Endodermal cell (in vitro differentiated cells): ENCODE data around the gene KIAA1217. TPM values are rescaled to one million over a fixed set of nuclear protein-coding genes. Genes with fewer than 3 reads are reported as not detected.
A peak's percentile ranks its signal among the peaks of the same experiment; 100 is the strongest.

ENCODE experiments used
- DNase-seq: peaks from one replicate; pipeline ENCODE4 v3.0.0-alpha.2; 2017
- H3K27ac ChIP-seq: 2 replicates; pipeline ENCODE4 v1.5.1; 2013; ENCODE audit warnings: mild to moderate bottlenecking, low read depth, low read length, moderate library complexity
- H3K27me3 ChIP-seq: 2 replicates; pipeline ENCODE4 v1.6.1; 2013; ENCODE audit warnings: mild to moderate bottlenecking, low read length, moderate library complexity; ENCODE audit not compliant: insufficient read depth, control insufficient read depth, poor library complexity, severe bottlenecking
- H3K36me3 ChIP-seq: 2 replicates; pipeline ENCODE4 v1.7.0; 2013; ENCODE audit warnings: mild to moderate bottlenecking, low read length, moderate library complexity; ENCODE audit not compliant: control insufficient read depth, insufficient read depth
- H3K4me1 ChIP-seq: one replicate; pipeline ENCODE4 v1.7.0; 2013; ENCODE audit warnings: low read length; ENCODE audit not compliant: control insufficient read depth, insufficient read depth
- H3K4me3 ChIP-seq: 2 replicates; pipeline ENCODE4 v1.5.1; 2013; ENCODE audit warnings: mild to moderate bottlenecking, low read length, moderate library complexity
- H3K9ac ChIP-seq: 2 replicates; pipeline ENCODE4 v1.6.1; 2013; ENCODE audit warnings: mild to moderate bottlenecking, low read length, moderate library complexity; ENCODE audit not compliant: poor library complexity, severe bottlenecking; ENCODE audit errors: extremely low read depth
- H3K9me3 ChIP-seq: 2 replicates; pipeline ENCODE4 v1.6.1; 2013; ENCODE audit warnings: mild to moderate bottlenecking, low read length, moderate library complexity; ENCODE audit not compliant: control insufficient read depth
- H3K27ac Mint-ChIP-seq: 2 replicates; pipeline ENCODE4 v1.8.0; 2020; ENCODE audit warnings: mixed read lengths
- H3K27me3 Mint-ChIP-seq: 2 replicates; pipeline ENCODE4 v1.8.0; 2021; ENCODE audit warnings: mild to moderate bottlenecking, mixed read lengths; ENCODE audit not compliant: insufficient read depth
- H3K36me3 Mint-ChIP-seq: 2 replicates; pipeline ENCODE4 v1.8.0; 2020; ENCODE audit warnings: low read depth, mixed read lengths
- H3K4me1 Mint-ChIP-seq: 2 replicates; pipeline ENCODE4 v1.8.0; 2020; ENCODE audit warnings: mixed read lengths
- H3K4me3 Mint-ChIP-seq: 2 replicates; pipeline ENCODE4 v1.8.0; 2020; ENCODE audit warnings: mild to moderate bottlenecking, moderate library complexity, mixed read lengths
- H3K9me3 Mint-ChIP-seq: 2 replicates; pipeline ENCODE4 v1.8.0; 2020; ENCODE audit warnings: mild to moderate bottlenecking, mixed read lengths
- CTCF ChIP-seq: fragments of 200-600 bp; sonication (generic); conservative IDR thresholded peaks from 2 replicates; pipeline ENCODE4 v1.5.0; 2021; ENCODE audit warnings: antibody characterized with exemption, mild to moderate bottlenecking
- WGBS, 2 experiments: methylation state at CpG; one replicate each; pipeline versions ENCODE4 v1.1.5 to v1.1.7; 2013; ENCODE audit warnings: missing lambda C conversion rate in 2 of 2, mixed read lengths in 1 of 2; ENCODE audit not compliant: insufficient coverage in 1 of 2, insufficient read length in 1 of 2; 5-methylcytosine and 5-hydroxymethylcytosine counted together
- total RNA-seq, 2 donors: library from RNA; stranded (reverse); fragmentation: NEBNext Ultra II Directional in 1 of 2; extraction: Animal tissue kit (Norgen Biotek cat#: 25700) in 1 of 2; gene quantifications; 2 replicates in 1 of 2; 3 replicates in 1 of 2; pipeline ENCODE4 v1.2.1, GENCODE V29; 2021

KIAA1217 gene
- total RNA-seq, 2 donors from 2014 or later = 25.4 to 27.2 TPM

GRCh38 chr10:24355056-24355688, 146.2 kb downstream of the KIAA1217 start:
- H3K27me3 ChIP-seq = no peaks in the 10 kb centered on the region
- WGBS, 2 experiments = 96 to 100% methylated on average over 1 to 2 of the region's 2 CpGs
- H3K4me3 ChIP-seq = no peak overlapping the region
- TF ChIP-seq CTCF = no peak
- no peaks in the 10 kb centered on the region for H3K9me3 Mint-ChIP-seq
- H3K4me1 Mint-ChIP-seq = peaks cover 15% of the 10 kb centered on the region
- DNase-seq = no peak
- no peaks in the 10 kb centered on the region for H3K36me3 ChIP-seq
- no peak overlapping the region for H3K9ac ChIP-seq
- H3K27me3 Mint-ChIP-seq = no peaks in the 10 kb centered on the region
- H3K9me3 ChIP-seq = no peaks in the 10 kb centered on the region
- no peak overlapping the region for H3K27ac ChIP-seq
- no peak overlapping the region for H3K4me3 Mint-ChIP-seq
- no peak overlapping the region for H3K27ac Mint-ChIP-seq
- H3K4me1 ChIP-seq = peaks cover 5% of the 10 kb centered on the region
- no peaks in the 10 kb centered on the region for H3K36me3 Mint-ChIP-seq

GRCh38 chr10:24357344-24358004, 148.5 kb downstream of the KIAA1217 start:
- DNase-seq = no peak
- no peak for TF ChIP-seq CTCF
- no peak overlapping the region for H3K4me3 Mint-ChIP-seq
- H3K9me3 Mint-ChIP-seq = no peaks in the 10 kb centered on the region
- H3K4me3 ChIP-seq = no peak overlapping the region
- H3K4me1 Mint-ChIP-seq = peaks cover 8% of the 10 kb centered on the region
- H3K4me1 ChIP-seq = no peaks in the 10 kb centered on the region
- WGBS, 2 experiments = 62 to 87% methylated on average over 2 to 8 of the region's 8 CpGs
- no peaks in the 10 kb centered on the region for H3K36me3 ChIP-seq
- no peak overlapping the region for H3K9ac ChIP-seq
- no peaks in the 10 kb centered on the region for H3K27me3 Mint-ChIP-seq
- peak overlapping the region; percentile 90 for H3K27ac ChIP-seq
- H3K27ac Mint-ChIP-seq = no peak overlapping the region
- H3K36me3 Mint-ChIP-seq = no peaks in the 10 kb centered on the region
- no peaks in the 10 kb centered on the region for H3K27me3 ChIP-seq
- no peaks in the 10 kb centered on the region for H3K9me3 ChIP-seq

GRCh38 chr10:24358022-24358421, 149.1 kb downstream of the KIAA1217 start:
- Histone ChIP-seq H3K27me3 (no peaks in the 10 kb centered on the region), H3K4me1 (no peaks in the 10 kb centered on the region), H3K36me3 (no peaks in the 10 kb centered on the region), H3K4me3 (no peak overlapping the region), H3K9ac (no peak overlapping the region), H3K9me3 (no peaks in the 10 kb centered on the region), H3K27ac (peak overlapping the region; percentile 90)
- WGBS, 2 experiments = 89 to 97% methylated on average over 4 of the region's 4 CpGs
- Mint-ChIP-seq H3K27ac (no peak overlapping the region), H3K27me3 (no peaks in the 10 kb centered on the region), H3K4me1 (peaks cover 8% of the 10 kb centered on the region), H3K36me3 (no peaks in the 10 kb centered on the region), H3K4me3 (no peak overlapping the region), H3K9me3 (no peaks in the 10 kb centered on the region)
- DNase-seq = no peak
- no peak for TF ChIP-seq CTCF
